GM12892 (cell line): ENCODE data around the gene H1-8.

ENCODE experiments used
- POLR2A ChIP-seq: IDR thresholded peaks from 2 replicates; pipeline ENCODE4 v1.6.1; 2011; ENCODE audit warnings: low read depth, low read length, control low read depth
- POLR2AphosphoS5 ChIP-seq: IDR thresholded peaks from 2 replicates; pipeline ENCODE4 v1.6.1; 2011; ENCODE audit warnings: low read depth, low read length, control low read depth
- TAF1 ChIP-seq: IDR thresholded peaks from 2 replicates; pipeline ENCODE4 v1.6.1; 2011; ENCODE audit warnings: low read depth, mild to moderate bottlenecking, control low read depth, low read length, borderline replicate concordance

GRCh38 chr3:129529436-129530210 lies 13.4 kb upstream of the H1-8 start:
- TF ChIP-seq POLR2AphosphoS5 (no peak), POLR2A (no peak), TAF1 (no peak)
